Measurements from ENCODE around the gene C11orf68.

C11orf68 gene

DNA sequence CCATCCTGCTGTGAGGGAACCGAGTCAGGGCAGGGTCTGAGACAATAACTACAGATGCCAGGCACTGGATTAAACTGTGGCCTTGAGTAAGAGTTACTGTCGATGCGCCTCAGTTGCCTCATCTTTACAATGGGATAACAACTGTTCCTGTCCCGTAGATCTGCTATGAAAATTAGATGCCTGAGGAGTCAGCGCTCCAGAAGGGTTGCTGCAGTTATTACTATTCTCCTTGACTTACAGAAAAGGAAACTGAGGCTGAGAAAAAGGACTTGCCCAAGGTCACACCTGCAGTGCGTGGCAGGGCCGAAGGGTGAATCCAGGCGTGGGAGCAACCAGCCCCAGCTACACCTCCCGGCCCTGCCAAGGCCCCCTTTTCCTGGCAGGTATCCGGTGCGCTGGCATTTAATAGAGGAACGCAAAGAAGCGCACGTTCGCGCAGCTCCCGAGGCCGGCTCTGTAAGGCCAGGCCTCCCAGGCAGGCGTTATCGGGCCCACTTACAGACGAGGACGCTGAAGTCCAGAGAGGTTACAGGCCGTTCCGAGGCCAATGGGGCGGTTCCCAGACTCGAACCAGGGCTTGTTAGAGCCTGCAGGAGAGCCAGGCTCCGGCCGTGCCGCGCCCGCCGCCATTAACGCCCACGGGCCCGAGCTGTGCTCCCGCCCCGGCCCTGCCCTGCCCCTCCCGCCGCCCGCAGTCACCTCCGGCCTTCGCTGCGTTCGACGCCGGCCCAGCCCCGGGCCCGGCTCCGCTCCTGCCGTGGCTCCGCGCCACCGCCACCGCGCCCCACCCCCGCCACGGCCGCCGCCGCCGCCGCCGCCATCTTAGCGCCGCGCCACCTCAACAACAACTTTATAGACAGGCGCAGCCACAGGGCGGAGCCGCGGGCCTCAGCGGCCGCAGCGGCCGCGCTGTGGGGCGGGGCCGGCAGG, at the start of gene C11orf68:
C11orf68 (minus strand) TSS at position 852 of the 930 bp plus-strand sequence; CDS start at position 821, 31 bp downstream.
- TF ChIP-seq, protein P1, sequence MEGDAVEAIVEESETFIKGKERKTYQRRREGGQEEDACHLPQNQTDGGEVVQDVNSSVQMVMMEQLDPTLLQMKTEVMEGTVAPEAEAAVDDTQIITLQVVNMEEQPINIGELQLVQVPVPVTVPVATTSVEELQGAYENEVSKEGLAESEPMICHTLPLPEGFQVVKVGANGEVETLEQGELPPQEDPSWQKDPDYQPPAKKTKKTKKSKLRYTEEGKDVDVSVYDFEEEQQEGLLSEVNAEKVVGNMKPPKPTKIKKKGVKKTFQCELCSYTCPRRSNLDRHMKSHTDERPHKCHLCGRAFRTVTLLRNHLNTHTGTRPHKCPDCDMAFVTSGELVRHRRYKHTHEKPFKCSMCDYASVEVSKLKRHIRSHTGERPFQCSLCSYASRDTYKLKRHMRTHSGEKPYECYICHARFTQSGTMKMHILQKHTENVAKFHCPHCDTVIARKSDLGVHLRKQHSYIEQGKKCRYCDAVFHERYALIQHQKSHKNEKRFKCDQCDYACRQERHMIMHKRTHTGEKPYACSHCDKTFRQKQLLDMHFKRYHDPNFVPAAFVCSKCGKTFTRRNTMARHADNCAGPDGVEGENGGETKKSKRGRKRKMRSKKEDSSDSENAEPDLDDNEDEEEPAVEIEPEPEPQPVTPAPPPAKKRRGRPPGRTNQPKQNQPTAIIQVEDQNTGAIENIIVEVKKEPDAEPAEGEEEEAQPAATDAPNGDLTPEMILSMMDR (IDR thresholded peaks at IDR 0.05; ENCODE audit: borderline replicate concordance, insufficient read depth, low read depth, low read length), result no peak
- H3K4me3 ChIP-seq (ENCODE audit: low read depth, low read length), result peak within 1 kb of the TSS; percentile 90

DNA sequence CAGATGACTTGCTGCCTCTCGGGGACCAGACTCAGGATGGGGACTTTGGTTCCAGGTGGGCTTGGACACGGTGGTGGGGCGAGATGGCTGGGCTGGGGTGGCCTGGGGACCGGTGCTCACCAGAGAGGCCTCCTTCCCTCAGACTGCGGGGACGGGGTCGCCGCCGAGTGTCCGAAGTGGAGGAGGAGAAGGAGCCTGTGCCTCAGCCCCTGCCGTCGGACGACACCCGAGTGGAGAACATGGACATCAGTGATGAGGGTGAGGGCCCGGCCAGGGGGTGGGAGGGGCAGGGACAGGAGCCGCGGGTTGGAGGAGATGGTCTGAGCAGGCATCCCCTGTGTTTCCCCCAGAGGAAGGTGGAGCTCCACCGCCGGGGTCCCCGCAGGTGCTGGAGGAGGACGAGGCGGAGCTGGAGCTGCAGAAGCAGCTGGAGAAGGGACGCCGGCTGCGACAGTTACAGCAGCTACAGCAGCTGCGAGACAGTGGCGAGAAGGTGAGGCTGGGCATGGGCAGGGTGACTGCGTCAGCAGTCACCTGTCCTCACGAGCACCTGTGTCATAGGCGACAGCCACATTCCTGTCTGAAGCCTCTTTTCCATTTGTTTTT, 48.6 kb upstream of the C11orf68 start:
- no peak overlapping the region for H3K4me3 ChIP-seq (ENCODE audit: low read depth, low read length)
- TF ChIP-seq, protein P1 (IDR thresholded peaks at IDR 0.05; ENCODE audit: borderline replicate concordance, insufficient read depth, low read depth, low read length), result no peak

DNA sequence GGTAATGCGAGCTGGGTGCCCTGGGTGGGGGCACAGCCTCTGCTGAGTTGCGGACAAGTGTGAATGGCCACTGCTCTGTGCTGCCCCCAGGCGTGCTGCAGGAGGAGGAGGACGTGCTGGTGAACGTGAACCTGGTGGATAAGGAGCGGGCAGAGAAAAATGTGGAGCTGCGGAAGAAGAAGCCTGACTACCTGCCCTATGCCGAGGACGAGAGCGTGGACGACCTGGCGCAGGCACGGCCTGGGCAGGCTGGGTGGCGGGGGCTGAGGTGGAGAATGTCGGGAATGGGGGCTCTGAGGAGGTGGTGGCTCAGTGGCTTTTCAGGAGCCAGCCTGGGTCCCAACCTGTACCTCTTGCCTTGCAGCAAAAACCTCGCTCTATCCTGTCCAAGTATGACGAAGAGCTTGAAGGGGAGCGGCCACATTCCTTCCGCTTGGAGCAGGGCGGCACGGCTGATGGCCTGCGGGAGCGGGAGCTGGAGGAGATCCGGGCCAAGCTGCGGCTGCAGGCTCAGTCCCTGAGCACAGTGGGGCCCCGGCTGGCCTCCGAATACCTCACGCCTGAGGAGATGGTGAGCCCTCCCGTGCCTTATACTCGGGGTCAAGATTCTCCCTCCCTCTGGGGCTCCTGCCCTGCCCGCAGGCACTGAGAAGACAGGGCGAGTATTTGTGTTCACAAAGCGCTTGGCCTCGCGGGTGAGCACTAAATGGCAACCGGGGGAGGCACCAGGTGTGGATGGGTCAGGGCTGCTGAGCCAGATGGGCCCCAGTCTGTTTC, 47.3 kb upstream of the C11orf68 start:
- TF ChIP-seq, protein P1 (IDR thresholded peaks at IDR 0.05; ENCODE audit: borderline replicate concordance, insufficient read depth, low read depth, low read length), result no peak
- H3K4me3 ChIP-seq (ENCODE audit: low read depth, low read length), result no peak overlapping the region

DNA sequence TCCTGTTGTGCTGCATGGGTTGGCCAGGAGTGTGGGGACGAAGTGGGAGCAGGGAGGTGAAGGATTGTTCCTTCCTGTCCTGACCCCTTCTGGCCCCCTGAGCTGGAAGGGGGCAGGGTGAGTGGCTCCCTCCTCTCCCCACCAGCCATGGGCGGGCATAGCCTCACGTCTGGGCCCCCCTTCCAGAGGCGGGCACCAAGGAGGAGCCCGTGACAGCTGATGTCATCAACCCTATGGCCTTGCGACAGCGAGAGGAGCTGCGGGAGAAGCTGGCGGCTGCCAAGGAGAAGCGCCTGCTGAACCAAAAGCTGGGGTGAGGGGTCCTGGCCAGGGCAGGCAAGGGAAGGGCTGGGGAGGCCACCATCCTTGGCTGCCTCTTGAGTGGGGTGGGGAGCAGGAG, 46.0 kb upstream of the C11orf68 start:
- no peak overlapping the region for H3K4me3 ChIP-seq (ENCODE audit: low read depth, low read length)
- TF ChIP-seq, protein P1 (IDR thresholded peaks at IDR 0.05; ENCODE audit: borderline replicate concordance, insufficient read depth, low read depth, low read length), result no peak

DNA sequence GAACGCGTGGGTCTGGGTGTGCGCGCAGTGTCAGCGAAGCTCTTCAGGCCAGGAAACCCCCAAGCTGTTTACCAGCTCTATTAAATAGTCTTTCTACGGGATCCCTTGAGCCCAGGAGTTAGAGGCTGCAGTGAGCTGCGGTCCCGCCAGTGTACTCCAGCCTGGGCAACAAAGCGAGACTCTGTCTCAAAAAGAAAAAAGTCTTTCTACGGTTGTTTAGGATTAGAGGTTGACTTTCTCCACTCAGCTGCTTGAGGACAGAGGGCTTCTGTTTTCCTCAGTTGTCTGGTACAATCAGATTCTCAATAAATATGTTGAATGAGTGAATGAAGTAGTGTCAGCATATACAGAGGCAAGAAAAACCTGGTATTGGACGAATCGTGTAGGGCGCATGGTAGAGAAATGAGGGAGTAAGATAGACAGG, 43.3 kb upstream of the C11orf68 start:
- TF ChIP-seq, protein P1 (IDR thresholded peaks at IDR 0.05; ENCODE audit: borderline replicate concordance, insufficient read depth, low read depth, low read length), result no peak
- peak overlapping the region; percentile 99 for H3K4me3 ChIP-seq (ENCODE audit: low read depth, low read length)

DNA sequence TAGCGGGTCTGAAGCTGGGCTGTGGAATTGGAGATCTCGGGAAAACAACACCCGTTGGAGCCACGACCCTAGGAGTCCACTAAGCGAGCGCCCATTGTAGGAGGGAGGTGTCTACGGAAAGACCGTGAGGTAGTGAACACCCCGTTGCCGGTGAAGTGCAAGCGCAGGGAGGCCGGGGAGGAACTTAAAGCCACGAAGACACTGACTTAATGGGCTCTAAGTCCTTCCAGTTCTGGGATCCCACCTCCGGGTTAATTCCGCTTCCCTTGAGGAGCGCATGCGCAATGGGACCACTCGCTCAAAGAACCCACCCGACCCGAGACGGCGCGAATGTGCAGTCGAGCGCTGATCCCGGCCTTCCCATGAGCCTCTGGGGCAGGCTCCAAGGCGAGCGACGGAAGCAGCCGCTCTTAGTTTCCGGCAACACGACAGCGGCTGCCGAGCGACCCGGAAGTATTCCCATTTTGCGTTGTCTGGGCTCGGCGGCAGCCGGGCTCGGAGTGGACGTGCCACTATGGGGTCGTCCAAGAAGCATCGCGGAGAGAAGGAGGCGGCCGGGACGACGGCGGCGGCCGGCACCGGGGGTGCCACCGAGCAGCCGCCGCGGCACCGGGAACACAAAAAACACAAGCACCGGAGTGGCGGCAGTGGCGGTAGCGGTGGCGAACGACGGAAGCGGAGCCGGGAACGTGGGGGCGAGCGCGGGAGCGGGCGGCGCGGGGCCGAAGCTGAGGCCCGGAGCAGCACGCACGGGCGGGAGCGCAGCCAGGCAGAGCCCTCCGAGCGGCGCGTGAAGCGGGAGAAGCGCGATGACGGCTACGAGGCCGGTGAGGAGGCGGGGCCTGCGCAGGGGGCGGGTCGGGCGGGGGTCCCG, 42.6 kb upstream of the C11orf68 start, which contains the start of gene SART1:
SART1 (plus strand) TSS at position 468 of the 874 bp plus-strand sequence; CDS start at position 515, 47 bp downstream.
- peak within 1 kb of the TSS; percentile 99 for H3K4me3 ChIP-seq (ENCODE audit: low read depth, low read length)
- TF ChIP-seq, protein P1 (IDR thresholded peaks at IDR 0.05; ENCODE audit: borderline replicate concordance, insufficient read depth, low read depth, low read length), result no peak
